ENCODE results near the gene SOAT2.

Gene SOAT2

GRCh38 chr12:53065470-53065869, 37.8 kb upstream of the SOAT2 start:
- DNase-seq (ENCODE audit: low read depth in 2 of 2), result no peak

- DNase-seq (ENCODE audit: low read depth in 2 of 2), result peak; percentile 29 to 53
Measured at GRCh38 chr12:53065975-53066931, 37.0 kb upstream of the SOAT2 start.

GRCh38 chr12:53067074-53067992, 36.0 kb upstream of the SOAT2 start:
- DNase-seq (ENCODE audit: low read depth in 2 of 2), result no peak

DNA sequence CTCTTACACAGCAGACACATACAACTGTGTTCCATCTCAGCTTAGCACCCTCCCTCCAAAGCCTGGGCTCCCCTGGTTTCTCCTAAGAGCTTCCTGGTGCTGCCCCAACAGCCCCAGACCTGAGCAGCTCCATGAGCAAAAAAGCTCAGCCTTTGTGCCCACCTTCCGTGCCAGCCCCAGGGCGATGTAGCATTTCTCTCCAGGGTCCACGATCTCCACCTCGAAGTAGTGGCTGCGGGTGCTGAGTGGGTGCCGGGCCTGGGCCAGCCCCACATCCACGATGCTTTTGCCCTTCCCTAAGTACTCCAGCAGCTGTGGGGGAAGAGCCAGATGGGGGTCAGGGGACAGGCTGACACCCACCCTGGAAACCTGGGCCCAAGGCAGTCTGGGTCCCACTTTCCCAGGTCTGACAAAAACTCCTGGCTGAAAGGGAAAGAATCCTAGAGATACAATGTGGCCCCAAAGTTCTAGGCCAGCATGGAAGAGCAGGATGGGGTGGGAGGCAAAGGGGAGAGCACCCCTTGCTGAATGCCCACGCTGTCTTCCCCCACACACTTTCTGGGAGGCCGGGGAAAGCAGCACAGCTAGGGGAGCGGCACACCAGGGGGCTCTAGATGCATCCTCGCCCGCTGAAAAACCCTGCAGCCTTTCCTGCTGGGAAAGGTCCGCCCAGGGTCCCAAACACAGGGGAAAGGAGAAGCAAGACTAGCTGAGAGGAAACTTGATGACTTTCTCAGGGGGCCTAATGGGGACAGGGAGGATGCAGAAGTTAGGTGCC, 35.1 kb upstream of the SOAT2 start:
- DNase-seq (ENCODE audit: low read depth in 2 of 2), result no peak

DNA sequence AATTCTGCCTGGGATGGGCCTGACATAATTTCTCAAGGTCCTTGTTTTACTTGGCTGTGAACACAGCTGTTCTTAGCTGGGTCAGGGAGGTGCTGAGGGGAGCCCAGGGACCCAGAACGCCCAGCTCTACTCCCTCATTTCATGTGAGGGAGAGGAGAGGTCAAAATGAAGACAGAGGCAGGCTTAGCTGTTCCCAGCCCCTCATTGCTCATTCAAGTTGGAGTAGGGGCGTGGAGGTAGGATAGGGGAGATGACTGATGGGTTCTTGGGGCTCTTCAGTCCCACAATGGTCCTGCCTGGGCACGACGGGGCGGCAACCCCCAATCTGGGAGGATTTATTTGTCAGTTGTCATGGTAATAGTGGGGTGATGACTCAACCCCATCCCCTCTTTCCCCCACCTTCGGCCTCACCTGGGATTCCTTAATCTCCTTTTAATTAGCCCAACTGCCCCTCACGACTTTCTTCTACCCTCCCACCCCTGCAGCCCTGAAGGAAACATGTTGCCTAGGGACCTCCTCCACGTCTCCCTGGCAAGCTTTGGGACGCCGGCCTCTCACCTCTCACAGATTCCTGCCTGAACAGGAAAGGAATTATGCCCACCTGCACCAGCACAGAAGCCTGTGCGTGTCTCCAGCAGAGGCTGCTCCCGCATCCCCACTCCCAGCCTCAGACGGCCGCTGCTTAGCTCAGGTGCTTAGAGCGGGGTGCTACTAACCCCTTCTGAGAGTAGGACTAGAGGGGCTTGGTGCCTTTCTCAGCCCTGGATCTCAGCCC, 34.3 kb upstream of the SOAT2 start:
- DNase-seq (ENCODE audit: low read depth in 2 of 2), result no peak

DNA sequence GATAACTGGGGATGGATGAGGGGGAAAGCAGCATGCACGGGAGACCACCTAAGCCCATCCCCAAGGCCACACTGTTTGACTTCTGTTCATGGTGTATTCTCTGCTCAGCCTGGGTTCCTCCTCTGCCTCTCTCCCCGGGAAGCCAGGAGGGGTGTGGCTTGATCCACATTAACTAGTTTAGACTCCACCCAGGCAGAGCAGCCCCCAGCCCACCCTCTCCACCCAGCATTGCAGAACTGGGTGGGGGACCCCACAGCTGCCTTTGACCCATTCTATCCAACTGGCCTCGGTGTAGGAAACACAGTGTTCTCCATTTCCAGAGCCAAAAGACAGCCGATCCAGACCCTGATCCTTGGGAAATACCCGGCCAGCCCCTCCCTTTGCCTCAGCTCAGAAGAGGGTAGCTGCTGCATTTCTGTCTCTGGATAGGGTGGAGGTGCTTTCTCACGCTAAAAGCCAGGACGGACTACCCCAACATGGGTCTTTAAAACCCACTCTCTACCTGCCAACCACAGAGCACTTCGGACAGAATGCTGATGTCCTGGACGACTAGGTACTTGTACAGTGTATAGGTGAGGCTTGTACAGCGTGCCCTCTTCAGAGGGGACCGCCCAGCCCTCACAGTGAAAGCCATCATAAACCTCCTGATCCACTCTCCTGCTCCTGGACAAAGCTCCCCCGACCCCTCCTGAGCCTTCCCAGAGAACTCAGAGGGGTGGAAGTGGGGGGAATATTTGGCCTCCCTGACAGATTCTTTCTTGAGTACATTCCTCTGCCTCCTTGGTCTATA, 33.5 kb upstream of the SOAT2 start:
- DNase-seq (ENCODE audit: low read depth in 2 of 2), result no peak

GRCh38 chr12:53070877-53071492, 32.3 kb upstream of the SOAT2 start:
- DNase-seq (ENCODE audit: low read depth in 2 of 2), result no peak

GRCh38 chr12:53071591-53072551, 31.4 kb upstream of the SOAT2 start:
- no peak for DNase-seq (ENCODE audit: low read depth in 2 of 2)

DNA sequence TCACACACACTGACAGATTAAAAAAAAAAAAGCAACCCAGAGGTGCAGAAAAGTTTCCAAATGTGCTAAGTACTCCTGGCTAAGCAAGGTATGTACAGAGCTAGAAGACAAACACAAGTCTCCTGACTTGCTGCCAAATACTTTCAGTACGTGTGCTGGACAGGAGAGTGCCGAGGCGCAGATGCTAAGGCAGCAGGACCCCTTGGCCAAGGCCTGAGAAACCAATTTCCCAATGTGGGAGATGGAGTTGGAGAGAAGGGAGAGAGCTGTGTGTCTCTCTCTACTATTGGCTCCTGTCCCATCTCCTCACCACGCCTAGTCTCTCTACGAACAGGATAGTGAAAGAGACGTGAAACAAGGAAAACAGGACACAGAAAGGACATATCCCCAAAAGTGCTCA, 29.4 kb upstream of the SOAT2 start:
- no peak for DNase-seq (ENCODE audit: low read depth in 2 of 2)

- DNase-seq (ENCODE audit: low read depth in 2 of 2), result no peak
Measured at GRCh38 chr12:53074283-53074998, 28.8 kb upstream of the SOAT2 start.

DNA sequence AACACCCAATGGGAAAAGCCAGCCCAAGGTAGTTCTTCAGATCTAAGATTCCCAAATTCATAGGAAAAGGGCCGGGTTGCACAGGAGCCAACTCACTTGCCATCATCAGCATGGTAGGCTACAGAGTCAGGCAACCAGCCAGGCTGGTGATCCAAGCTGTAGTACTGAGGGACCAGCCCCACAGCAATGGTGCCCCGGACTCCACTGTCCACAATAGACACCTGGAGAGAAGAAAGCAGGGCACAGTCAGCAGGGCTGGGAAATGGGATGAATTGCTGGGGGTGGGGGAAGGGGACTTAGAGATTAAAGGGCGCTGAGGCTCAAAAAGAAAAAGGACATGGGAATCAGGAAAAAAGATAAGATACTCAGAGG, 28.3 kb upstream of the SOAT2 start:
- DNase-seq (ENCODE audit: low read depth in 2 of 2), result no peak

DNA sequence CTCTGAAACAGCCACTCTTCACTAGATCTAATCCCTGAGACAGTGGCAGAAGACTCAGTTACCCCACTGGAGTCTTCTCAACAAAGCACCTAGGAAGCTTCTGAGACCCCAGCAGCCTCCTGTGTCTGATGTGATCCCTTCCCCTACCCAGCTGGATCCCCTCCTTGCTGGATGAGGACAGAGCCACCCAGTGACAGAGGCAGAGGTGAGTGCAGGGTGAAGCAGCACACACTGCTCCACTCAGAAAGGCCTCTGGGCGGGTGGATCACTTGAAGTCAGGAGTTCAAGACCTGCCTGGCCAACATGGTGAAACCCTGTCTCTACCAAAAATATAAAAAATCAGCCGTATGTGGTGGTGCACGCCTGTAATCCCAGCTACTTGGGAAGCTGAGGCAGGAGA, 26.8 kb upstream of the SOAT2 start:
- DNase-seq (ENCODE audit: low read depth in 2 of 2), result no peak

- DNase-seq (ENCODE audit: low read depth in 2 of 2), result no peak
Measured at GRCh38 chr12:53077030-53077429, 26.3 kb upstream of the SOAT2 start.

GRCh38 chr12:53078425-53079225, 24.7 kb upstream of the SOAT2 start:
- peak in 1 of 2 donors; percentile 21 for DNase-seq (ENCODE audit: low read depth in 2 of 2)

DNA sequence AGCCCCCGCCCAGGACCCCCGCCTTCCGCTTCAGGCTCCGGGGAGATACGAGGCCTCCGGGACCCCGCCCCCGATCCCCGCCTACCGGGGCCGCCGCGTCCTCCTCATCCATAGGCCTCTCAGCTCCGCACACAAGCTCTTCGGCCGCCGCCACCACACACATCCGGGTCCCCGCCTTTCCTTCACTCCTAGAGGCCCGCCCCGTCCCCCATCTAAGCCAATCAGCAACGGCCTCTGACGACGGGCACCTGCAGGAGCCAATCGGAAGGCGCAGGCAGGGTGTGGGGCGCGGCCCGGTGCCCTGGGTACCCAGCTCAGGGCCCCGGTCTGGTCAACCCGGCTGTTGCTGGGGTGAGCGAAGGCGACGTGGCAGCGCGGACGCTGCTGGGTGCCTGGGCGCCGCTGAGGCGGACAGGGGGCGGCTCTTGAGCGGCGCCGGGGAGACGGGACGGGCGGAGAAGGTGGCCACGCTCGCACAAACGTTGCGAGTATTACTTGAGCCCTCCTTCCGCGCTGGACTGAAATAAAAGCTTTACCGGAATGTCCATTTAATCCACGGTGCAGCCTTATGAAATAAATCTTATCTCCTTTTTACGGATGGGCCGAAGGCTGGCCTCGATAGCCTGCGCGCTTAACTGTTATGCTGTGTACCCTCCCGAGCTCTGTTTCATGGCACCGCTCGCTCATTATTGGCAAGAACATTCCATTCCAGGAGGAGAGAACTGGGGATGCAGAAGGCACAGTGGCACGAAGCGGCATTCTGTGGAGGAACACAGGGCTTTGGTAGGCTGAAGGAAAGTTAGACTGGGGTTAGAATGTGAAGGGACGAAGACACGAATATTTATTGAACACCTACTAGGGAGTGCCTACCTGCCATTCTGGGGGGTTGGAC, 23.8 kb upstream of the SOAT2 start, which contains the start of gene SPRYD3:
TSS of gene SPRYD3 (minus strand) at position 165 of the 892 bp plus-strand sequence. CDS start at position 108, 57 bp downstream.
- peak; percentile 90 to 92 for DNase-seq (ENCODE audit: low read depth in 2 of 2)

GRCh38 chr12:53082637-53083175, 20.6 kb upstream of the SOAT2 start:
- DNase-seq (ENCODE audit: low read depth in 2 of 2), result no peak

Data from stimulated activated CD4-positive, alpha-beta T cell treated with anti-CD3 and anti-CD28 coated beads, Interleukin-1b, Interleukin-23, amount 100 ng/mL, for 1 hour (primary cell).